ENCODE results near the gene PPP1R10.
A peak's percentile ranks its signal among the peaks of the same experiment; 100 is the strongest.

PPP1R10 gene

DNA sequence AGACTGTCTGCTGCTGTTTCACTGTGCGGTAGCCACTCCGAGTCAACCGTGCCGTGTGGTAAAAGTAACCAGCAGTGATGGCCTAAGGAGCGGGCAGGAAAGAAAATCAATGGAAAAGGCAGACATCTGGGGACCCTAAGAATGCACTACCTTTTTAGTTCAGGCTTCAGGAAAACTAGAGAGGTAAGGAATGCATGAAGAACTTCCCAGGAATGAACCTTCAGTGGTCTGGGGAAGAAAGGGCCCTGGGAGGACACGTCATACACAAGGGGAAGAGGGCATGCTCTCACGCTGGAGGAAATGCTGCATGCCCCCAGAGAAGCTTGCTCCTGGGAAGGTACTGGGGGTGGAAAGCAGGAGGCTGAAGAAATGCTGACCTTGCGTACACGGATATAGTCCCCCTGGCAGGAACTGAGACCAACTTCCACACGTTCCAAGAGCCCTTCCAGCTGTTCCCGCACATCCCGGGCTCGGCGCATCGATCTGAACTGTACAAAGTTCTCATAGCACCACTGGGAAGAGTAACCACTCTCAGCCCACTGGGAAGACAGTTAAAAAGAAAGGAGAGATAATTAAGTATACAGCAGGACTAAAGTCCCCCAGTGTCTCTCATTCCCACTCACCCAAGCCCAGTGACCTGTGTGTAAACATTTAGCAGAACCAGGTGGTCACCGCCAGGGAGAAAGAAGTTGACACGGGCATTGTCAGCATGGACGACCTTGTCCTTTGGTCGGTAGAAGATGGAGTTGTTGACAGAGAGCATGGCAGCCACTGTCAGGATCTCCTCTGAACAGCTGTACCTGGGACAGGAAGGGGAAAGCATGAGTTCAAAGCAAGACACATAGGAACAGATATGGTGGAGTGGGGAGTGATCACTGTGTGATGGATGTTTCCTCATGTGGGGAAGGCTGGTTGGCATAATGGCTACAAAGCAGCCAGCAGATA, 38.0 kb upstream of the PPP1R10 start:
- DNase-seq (ENCODE audit: low read depth, low spot score) = no peak
- in situ Hi-C loops (cut with HindIII; ENCODE audit: low sequenced_read_pairs) = no loop called here
- H3K4me3 ChIP-seq (ENCODE audit: low read depth, low read length) = no peak overlapping the region
- TF ChIP-seq, protein P1, sequence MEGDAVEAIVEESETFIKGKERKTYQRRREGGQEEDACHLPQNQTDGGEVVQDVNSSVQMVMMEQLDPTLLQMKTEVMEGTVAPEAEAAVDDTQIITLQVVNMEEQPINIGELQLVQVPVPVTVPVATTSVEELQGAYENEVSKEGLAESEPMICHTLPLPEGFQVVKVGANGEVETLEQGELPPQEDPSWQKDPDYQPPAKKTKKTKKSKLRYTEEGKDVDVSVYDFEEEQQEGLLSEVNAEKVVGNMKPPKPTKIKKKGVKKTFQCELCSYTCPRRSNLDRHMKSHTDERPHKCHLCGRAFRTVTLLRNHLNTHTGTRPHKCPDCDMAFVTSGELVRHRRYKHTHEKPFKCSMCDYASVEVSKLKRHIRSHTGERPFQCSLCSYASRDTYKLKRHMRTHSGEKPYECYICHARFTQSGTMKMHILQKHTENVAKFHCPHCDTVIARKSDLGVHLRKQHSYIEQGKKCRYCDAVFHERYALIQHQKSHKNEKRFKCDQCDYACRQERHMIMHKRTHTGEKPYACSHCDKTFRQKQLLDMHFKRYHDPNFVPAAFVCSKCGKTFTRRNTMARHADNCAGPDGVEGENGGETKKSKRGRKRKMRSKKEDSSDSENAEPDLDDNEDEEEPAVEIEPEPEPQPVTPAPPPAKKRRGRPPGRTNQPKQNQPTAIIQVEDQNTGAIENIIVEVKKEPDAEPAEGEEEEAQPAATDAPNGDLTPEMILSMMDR (IDR thresholded peaks at IDR 0.05; ENCODE audit: low read depth, low read length) = no peak

DNA sequence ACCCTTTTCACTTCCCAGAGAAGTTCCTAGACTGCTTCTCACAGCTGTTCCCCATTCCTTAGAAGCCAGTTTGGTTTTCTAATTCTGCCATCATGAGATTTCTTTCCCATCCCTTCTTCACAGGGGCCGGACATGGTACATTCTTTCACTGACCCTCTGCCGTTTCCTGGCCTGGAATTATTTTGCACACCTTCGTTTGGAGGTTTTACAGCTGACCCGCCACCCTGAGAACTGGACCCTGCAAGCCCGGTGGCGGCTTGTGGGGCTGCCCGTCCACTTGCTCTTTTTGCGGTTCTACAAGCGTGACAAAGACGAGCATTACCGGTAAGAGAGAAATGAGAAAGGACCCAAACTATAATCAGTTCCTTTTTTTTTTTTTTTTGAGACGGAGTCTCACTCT, 34.1 kb upstream of the PPP1R10 start:
- no peak for DNase-seq (ENCODE audit: low read depth, low spot score)
- TF ChIP-seq, protein P1 (IDR thresholded peaks at IDR 0.05; ENCODE audit: low read depth, low read length) = no peak
- in situ Hi-C loops (cut with HindIII; ENCODE audit: low sequenced_read_pairs) = no loop called here
- H3K4me3 ChIP-seq (ENCODE audit: low read depth, low read length) = no peak overlapping the region

DNA sequence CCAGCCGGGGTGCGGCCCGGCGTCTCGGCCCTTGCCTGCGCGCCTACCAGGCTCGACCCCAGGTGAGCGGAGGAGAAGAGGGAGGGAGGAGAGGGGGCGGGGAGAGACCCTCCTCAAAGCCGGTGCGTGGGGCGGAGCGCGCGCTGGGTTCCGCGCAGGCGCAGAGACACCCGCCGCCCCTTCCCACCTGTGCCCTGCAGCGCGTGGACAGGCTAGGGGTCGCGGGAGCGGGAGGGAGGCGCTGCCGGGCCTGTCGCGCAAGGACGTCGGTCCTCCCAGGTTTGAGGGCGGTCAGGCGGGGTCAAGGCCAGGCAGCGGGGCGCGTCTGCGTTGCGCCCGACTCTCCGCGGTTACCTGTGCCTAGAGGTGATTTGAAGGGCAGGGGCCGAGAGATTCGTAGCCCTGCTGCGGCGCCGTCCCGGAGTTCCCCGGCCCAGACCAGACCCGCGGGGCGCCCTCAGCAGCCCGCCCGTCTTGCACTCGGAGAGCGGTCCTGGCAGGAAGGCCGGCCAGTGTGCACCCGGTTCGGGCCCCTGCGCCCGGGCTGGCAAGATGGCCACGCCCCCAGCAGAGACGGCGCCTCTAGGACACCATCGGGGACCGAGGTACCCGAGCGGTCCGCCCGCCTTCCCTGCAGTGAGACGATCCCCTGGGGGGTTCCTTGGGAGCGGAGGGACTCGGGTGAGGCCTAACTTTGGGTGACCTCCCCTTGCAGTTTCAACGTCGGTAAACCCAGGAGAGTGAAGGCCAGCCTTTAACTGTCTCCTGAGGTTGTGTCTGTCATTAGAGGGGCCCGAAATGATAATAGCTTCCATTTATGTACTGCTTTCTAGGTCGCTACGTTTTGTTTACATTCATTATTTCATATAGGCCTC, 30.4 kb upstream of the PPP1R10 start:
- peak; percentile 46 for DNase-seq (ENCODE audit: low read depth, low spot score)
- TF ChIP-seq, protein P1 (IDR thresholded peaks at IDR 0.05; ENCODE audit: low read depth, low read length) = no peak
- peak overlapping the region; percentile 82 for H3K4me3 ChIP-seq (ENCODE audit: low read depth, low read length)
- in situ Hi-C loops (cut with HindIII; ENCODE audit: low sequenced_read_pairs) = no loop called here

DNA sequence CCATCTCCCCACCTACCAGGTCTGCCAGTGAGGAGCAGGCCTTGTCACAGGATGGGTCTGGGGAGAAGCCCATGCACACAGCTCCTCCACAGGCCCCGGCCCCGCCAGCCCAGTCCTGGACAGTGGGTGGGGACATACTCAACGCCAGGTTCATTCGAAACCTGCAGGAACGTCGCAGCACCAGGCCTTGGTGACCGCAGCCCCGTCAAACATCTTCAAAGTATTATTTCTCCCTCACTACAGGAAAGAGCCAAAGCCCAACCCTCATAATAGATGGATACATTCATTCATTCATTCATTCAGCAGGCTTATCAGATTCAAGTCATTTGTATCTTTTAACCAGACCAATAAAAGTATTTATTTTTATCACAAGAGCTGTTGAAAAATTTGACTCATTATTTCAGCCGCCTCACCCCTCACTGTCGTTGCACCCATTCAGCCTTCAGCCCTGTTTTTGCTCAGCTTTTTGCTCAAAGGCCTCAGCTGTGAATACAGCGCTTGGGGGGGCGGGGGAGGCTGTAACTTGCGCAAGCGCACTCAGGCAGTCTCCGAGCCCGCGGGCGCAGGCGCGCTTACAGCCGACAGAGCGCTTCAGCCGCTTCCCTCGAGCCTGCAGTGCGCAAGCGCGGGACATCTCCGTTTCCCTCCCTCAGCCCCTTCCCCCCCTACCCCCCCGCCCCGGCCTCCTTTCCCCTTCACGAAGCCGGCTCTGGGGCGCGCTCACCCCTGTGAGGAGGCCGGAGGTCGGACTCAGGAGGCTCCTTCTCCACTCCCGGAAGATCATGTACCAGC, 29.6 kb upstream of the PPP1R10 start, which contains the start of gene C6orf136:
C6orf136 (plus strand) TSS at position 684 of the 792 bp plus-strand sequence; CDS start at position 783, 99 bp downstream.
- in situ Hi-C loops (cut with HindIII; ENCODE audit: low sequenced_read_pairs) = no loop called here

DNA sequence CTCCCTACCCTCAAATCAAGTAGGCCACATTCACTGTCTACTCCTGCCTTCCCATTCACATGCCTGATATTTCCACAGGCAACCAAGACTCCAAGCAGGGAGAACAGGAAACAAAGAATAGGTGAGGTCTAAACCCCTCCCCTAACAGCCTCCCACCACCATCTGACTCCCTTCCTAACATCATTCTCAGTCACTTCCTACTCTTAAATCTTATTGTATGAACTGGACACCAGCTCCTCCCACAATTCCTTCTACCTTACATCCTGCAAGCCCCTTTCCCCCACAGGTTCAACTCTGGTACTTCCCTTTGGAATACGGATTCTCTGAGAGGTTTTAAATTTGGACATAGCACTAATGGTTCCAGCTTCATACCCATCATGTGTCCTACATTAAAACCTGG, 28.9 kb upstream of the PPP1R10 start:
- in situ Hi-C loops (cut with HindIII; ENCODE audit: low sequenced_read_pairs) = no loop called here
- no peak overlapping the region for H3K4me3 ChIP-seq (ENCODE audit: low read depth, low read length)
- TF ChIP-seq, protein P1 (IDR thresholded peaks at IDR 0.05; ENCODE audit: low read depth, low read length) = no peak
- DNase-seq (ENCODE audit: low read depth, low spot score) = no peak

More for the DNA sequence above, 29.6 kb upstream of the PPP1R10 start, which contains the start of gene C6orf136:
- TF ChIP-seq, protein P1 (IDR thresholded peaks at IDR 0.05; ENCODE audit: low read depth, low read length) = no peak
- peak; percentile 92 for DNase-seq (ENCODE audit: low read depth, low spot score)
- peak within 1 kb of the TSS; percentile 82 for H3K4me3 ChIP-seq (ENCODE audit: low read depth, low read length)

DNA sequence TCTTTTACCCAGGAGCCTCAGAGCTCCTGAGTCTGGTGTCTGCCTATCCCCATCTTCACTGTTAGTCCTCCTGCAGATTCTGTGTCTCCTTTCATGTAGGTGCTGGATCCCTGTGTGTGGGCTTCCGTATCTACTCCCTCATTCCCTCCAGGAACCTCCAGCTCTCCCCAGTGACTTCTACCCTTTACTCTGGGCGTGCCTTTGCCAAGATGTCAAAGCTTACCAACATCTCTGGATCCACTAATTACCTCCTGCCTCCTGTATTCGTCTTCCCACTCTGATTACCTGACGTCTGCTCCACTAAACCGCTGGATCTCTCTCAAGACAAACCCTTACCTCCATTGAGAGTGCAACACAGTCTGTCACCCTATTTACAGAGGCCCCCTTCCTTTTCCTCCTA, 27.7 kb upstream of the PPP1R10 start:
- no peak for DNase-seq (ENCODE audit: low read depth, low spot score)
- H3K4me3 ChIP-seq (ENCODE audit: low read depth, low read length) = no peak overlapping the region
- in situ Hi-C loops (cut with HindIII; ENCODE audit: low sequenced_read_pairs) = no loop called here
- TF ChIP-seq, protein P1 (IDR thresholded peaks at IDR 0.05; ENCODE audit: low read depth, low read length) = no peak
